ENCODE data around the gene ZNF622. TPM values are rescaled to one million over a fixed set of nuclear protein-coding genes. Genes with fewer than 3 reads are reported as not detected.

The ZNF622 gene
- total RNA-seq, 1 donor: 44.0 TPM

DNA sequence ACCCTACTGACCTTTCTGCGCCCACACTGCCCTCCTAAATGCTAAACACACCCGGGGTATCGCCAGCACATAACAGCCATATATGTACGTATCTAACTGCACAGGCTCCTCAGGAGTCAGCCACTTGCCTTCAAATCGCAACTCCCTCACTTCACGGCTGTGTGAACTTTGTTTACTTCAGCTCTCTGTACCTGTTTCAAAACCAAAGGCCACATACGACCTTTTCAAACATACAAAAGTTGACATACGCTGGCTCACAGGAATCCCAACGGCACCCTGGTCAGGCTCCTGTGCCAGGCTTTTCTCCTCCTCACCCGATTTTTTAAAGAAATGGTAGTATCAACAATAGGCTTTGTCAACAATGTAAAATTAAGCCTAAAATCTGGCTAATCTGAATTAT, 39.0 kb upstream of the ZNF622 start:
- no peak overlapping the region for H3K4me3 ChIP-seq (ENCODE audit: low read depth, low read length)
- DNase-seq (ENCODE audit: low read depth): no peak
- TF ChIP-seq, protein P1, sequence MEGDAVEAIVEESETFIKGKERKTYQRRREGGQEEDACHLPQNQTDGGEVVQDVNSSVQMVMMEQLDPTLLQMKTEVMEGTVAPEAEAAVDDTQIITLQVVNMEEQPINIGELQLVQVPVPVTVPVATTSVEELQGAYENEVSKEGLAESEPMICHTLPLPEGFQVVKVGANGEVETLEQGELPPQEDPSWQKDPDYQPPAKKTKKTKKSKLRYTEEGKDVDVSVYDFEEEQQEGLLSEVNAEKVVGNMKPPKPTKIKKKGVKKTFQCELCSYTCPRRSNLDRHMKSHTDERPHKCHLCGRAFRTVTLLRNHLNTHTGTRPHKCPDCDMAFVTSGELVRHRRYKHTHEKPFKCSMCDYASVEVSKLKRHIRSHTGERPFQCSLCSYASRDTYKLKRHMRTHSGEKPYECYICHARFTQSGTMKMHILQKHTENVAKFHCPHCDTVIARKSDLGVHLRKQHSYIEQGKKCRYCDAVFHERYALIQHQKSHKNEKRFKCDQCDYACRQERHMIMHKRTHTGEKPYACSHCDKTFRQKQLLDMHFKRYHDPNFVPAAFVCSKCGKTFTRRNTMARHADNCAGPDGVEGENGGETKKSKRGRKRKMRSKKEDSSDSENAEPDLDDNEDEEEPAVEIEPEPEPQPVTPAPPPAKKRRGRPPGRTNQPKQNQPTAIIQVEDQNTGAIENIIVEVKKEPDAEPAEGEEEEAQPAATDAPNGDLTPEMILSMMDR (IDR thresholded peaks at IDR 0.05; ENCODE audit: insufficient read depth, low read depth, low read length): no peak

DNA sequence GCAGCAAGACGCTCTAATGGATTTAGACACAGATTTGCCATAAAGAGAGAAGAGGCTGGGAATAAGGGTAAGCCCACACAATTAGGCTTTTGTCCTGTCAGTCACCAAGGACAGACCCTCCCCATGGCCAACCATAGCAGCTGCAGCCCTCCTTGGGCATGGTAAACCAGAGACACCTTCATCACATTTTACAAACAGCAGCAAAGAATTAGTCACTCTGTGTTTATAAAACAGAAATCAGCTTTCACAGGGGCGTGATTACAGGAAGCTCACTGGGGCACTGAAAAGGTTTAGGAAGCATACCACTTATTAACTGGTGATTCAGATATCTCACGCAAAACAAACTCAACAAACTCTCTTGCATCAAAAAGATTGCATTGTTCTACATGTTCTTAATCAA, 37.3 kb upstream of the ZNF622 start:
- H3K4me3 ChIP-seq (ENCODE audit: low read depth, low read length): no peak overlapping the region
- peak; percentile 16 for DNase-seq (ENCODE audit: low read depth)
- TF ChIP-seq, protein P1 (IDR thresholded peaks at IDR 0.05; ENCODE audit: insufficient read depth, low read depth, low read length): no peak

DNA sequence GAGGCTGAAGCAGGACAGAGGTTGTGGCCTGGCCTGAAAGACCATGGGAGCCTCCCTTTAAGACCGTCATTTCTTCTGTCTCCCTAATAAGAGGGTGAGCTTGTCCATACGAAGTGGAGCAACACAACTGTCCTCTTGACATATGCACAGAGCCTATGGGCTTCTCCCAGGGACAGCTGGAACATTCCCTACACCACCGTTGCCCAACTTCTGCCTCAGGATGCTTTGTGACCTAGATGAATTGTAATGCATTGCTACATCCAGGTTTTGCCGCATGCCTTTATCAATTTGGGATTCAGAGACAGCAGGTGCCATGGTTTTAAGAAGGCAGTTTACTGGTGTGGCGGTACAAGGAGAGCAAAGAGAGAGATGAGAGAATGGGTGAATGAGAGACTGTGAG, 34.4 kb upstream of the ZNF622 start:
- no peak overlapping the region for H3K4me3 ChIP-seq (ENCODE audit: low read depth, low read length)
- TF ChIP-seq, protein P1 (IDR thresholded peaks at IDR 0.05; ENCODE audit: insufficient read depth, low read depth, low read length): no peak
- no peak for DNase-seq (ENCODE audit: low read depth)

DNA sequence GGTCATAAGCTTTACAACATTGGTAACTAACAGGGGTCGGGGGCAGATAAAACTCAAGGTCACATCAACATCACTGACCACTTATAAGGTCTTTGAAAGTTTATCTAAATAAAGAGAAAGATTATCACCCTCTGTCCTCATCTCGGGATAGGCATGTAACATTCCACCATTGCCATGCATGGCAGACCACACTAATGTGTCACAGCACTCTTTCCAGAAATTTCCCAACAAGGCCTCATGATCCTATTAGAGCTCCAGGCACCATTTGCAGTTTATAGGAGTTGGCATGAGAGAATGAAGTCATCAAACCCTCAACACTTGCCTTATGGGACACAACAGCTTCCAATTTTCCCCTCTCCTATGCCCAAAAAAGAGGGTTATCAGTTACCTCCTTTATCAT, 31.9 kb upstream of the ZNF622 start:
- TF ChIP-seq, protein P1 (IDR thresholded peaks at IDR 0.05; ENCODE audit: insufficient read depth, low read depth, low read length): no peak
- DNase-seq (ENCODE audit: low read depth): no peak
- H3K4me3 ChIP-seq (ENCODE audit: low read depth, low read length): no peak overlapping the region

DNA sequence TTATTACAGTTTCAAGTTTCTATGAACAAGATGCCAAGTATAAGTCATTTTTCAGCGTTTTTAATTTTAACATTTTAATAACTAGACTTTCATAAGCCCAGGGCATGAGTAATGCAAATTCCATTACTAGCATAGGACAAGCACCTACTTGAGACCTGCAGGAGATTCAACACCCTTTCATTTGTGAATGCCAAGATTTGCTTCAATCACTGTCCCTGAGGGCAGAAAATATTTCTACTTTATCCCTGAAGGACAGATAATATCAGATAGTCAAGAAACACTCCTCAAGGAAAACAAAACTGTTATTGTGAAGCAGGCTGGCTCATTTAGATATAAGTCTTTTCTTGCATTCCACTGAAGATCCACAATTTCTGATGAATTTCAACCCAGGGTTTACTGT, 27.7 kb upstream of the ZNF622 start:
- TF ChIP-seq, protein P1 (IDR thresholded peaks at IDR 0.05; ENCODE audit: insufficient read depth, low read depth, low read length): no peak
- no peak for DNase-seq (ENCODE audit: low read depth)
- H3K4me3 ChIP-seq (ENCODE audit: low read depth, low read length): no peak overlapping the region

DNA sequence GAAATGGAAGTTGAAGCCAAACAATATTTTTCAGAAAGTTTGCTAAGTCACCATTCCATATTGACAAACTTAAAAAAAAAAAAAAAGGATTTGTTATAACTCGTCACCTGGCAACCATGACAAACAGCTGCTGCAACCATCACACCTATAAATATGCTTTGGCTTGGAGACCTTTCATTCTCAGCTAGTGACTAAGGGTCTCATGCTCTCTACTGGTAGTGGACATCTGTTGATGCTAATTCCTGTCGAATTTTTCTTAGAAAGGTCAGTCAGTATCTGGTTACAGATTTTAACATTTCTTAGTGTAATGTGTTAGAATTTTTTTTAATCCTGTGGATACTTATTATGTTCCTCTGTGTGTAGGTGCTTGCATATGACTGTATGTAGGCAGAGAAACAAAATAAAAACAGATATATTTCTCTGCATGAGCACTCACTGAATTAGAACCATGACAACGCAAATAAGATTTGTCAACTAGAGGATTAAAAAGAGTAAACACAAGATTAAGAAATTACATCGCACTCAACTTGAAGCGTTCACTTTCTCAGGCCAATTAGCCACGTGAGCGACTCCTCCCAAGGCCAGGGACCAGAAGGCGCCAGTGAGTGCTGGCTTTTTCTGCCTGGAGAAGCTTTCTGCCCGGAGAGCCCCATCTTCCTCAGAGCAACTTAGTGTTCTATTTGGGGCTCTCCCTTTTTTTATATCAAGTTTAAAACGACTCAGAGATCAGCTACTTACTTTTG, 27.0 kb upstream of the ZNF622 start:
- H3K4me3 ChIP-seq (ENCODE audit: low read depth, low read length): no peak overlapping the region
- peak; percentile 65 for DNase-seq (ENCODE audit: low read depth)
- TF ChIP-seq, protein P1 (IDR thresholded peaks at IDR 0.05; ENCODE audit: insufficient read depth, low read depth, low read length): no peak

DNA sequence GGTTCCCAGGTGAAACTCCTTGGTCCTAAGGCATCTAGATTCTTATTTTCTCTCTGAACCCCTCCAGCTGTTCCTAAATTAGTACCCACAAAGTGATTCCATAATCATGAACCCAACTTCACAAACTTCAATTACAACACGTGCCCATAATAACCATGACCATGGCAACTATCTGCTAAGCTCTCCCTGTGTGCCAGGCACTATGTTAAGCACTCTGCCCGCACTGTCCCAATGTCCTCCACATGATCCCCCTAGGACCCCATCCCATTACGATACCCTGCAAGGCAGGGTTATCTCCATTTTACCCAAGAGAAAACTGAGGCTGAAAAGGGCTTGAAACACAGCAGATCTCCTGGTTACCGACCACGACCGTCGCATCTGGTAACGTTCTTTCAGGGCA, 25.3 kb upstream of the ZNF622 start:
- no peak for DNase-seq (ENCODE audit: low read depth)
- H3K4me3 ChIP-seq (ENCODE audit: low read depth, low read length): no peak overlapping the region
- TF ChIP-seq, protein P1 (IDR thresholded peaks at IDR 0.05; ENCODE audit: insufficient read depth, low read depth, low read length): no peak
